ENCODE measurements around the gene RBM5.

DNA sequence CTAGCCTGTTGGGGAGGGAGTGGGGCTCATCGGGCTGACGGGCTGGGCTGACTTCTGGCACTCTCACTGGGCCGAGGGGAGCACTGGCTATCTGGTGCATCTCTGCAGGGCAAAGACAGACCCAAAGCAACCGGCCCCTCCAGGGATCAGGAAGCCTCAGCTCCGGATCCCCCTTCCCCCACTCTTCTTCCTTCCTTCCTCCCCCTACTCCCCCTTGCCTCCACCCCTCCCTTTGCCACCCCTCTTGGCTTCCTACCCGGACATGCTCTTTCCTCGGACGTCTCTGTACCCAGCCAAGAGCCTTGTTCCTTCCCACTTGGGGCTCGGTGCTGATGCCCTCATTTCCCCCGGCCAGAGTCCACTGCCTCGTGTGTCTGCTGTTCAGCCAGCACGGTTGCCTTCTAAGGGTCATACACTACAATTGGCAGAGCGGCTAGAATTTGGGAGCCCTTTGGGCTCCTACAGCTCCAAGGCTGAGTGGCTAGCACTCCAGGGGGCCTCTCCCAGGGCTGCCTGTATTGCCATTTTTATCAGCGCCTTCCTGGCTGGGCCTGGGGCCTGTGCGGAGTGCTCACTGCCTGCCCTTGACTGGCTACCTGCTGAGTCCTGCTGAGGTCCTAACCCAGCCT lies 77.3 kb downstream of the RBM5 start:
- TF ChIP-seq, protein P1, sequence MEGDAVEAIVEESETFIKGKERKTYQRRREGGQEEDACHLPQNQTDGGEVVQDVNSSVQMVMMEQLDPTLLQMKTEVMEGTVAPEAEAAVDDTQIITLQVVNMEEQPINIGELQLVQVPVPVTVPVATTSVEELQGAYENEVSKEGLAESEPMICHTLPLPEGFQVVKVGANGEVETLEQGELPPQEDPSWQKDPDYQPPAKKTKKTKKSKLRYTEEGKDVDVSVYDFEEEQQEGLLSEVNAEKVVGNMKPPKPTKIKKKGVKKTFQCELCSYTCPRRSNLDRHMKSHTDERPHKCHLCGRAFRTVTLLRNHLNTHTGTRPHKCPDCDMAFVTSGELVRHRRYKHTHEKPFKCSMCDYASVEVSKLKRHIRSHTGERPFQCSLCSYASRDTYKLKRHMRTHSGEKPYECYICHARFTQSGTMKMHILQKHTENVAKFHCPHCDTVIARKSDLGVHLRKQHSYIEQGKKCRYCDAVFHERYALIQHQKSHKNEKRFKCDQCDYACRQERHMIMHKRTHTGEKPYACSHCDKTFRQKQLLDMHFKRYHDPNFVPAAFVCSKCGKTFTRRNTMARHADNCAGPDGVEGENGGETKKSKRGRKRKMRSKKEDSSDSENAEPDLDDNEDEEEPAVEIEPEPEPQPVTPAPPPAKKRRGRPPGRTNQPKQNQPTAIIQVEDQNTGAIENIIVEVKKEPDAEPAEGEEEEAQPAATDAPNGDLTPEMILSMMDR (conservative IDR thresholded peaks at IDR 0.05; ENCODE audit: low read depth in 2 of 2), result no peak
- no peak for TF ChIP-seq POLR2AphosphoS5 (IDR thresholded peaks at IDR 0.05; ENCODE audit: low read depth)
- TF ChIP-seq EZH2phosphoT487 (IDR thresholded peaks at IDR 0.05; ENCODE audit: unreplicated experiment), result no peak
- TF ChIP-seq EZH2 (IDR thresholded peaks at IDR 0.05; ENCODE audit: low read depth, unreplicated experiment), result no peak
